HG03558 (cell line): ENCODE measurements around the gene TAGLN2.

ENCODE experiments used
- ATAC-seq: cut with Tn5 transposase; IDR thresholded peaks from one replicate; pipeline ENCODE4 v1.9.1; 2021; ENCODE audit warnings: moderate number of reproducible peaks; ENCODE audit not compliant: unreplicated experiment; ENCODE audit errors: extremely low read depth

TAGLN2 gene

GRCh38 chr1:159937054-159937750, 11.9 kb upstream of the TAGLN2 start:
- ATAC-seq: no peak

GRCh38 chr1:159936273-159936904, 11.1 kb upstream of the TAGLN2 start:
- ATAC-seq: no peak

GRCh38 chr1:159935719-159936272, 10.5 kb upstream of the TAGLN2 start:
- no peak for ATAC-seq

GRCh38 chr1:159935305-159935704, 10.0 kb upstream of the TAGLN2 start:
- ATAC-seq: no peak

- ATAC-seq: no peak
Measured at GRCh38 chr1:159934136-159935039, 9.1 kb upstream of the TAGLN2 start.

- no peak for ATAC-seq
Measured at GRCh38 chr1:159933347-159933746, 8.0 kb upstream of the TAGLN2 start.

GRCh38 chr1:159932296-159933285, 7.3 kb upstream of the TAGLN2 start:
- ATAC-seq: no peak

GRCh38 chr1:159931795-159932173, 6.5 kb upstream of the TAGLN2 start:
- ATAC-seq: no peak

GRCh38 chr1:159931101-159931794, 5.9 kb upstream of the TAGLN2 start:
- no peak for ATAC-seq

GRCh38 chr1:159930634-159931033, 5.3 kb upstream of the TAGLN2 start:
- no peak for ATAC-seq

- ATAC-seq: no peak
Measured at GRCh38 chr1:159930216-159930615, 4.9 kb upstream of the TAGLN2 start.

GRCh38 chr1:159929155-159930051, 4.1 kb upstream of the TAGLN2 start:
- ATAC-seq: no peak

- no peak for ATAC-seq
Measured at GRCh38 chr1:159928491-159929050, 3.3 kb upstream of the TAGLN2 start.

GRCh38 chr1:159927849-159928431, 2.6 kb upstream of the TAGLN2 start:
- no peak for ATAC-seq

GRCh38 chr1:159927211-159927848, 2.0 kb upstream of the TAGLN2 start:
- no peak for ATAC-seq

- no peak for ATAC-seq
Measured at GRCh38 chr1:159925719-159926078, 392 bp upstream of the TAGLN2 start.
